GM19240 (cell line): ENCODE data around the gene HPS1.

ENCODE experiments used
- DNase-seq: peaks from one replicate; pipeline ENCODE4 v3.0.0; 2011; ENCODE audit warnings: low spot score; ENCODE audit not compliant: insufficient read length

Gene HPS1

DNA sequence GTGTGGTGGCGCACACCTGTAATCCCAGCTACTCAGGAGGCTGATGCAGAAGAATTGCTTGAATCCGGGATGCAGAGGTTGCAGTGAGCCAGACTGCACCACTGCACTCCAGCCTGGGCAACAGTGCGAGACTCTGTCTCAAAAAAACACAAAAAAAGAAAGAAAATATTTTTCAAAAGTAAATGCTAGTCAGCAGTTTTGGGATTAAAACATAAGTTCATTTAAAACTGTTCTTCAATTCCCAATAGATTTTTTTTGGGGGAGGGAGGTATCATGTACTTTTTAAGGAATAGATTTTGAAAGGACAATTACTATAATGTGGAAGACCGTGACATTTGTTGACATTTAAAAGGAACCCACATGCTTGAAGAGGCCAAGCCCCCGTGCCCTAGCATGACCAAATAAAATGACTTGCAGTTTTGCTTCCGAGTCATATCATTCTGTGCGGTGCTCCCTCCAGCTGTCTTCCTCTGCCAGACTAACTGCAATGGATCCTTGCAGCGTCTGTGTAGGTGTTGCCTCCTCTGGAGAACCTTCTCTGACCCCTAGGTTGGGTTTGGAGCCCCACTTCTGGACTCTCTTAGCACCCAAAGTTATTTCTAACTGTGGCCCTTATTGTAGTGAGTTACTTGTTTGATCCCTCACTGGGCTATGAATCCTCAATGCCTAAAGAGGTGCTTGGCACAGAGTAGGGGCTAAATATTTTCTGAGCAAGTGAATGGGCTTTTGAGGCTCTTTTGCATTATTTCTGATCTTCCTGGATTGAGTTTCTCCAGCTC is 17.4 kb upstream of the HPS1 start:
- no peak for DNase-seq

DNA sequence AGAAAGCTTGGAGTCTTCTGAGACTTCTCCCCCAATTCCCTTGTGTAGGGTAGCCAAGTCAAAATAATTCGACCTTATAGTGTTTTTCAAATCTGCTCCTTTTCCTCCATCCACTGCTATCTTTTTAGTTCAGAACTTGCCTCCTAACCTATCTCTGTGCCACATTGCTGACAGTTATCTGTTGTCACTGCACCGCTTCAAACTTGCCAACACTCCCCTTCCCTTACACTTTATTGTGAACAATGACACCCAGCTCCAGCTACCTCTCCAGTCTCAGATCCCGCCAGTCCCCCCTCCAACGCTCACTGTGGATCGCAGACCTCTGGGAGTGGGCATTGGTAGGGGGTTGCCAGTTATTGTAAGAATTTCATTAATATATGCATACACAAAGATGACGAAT is 16.3 kb upstream of the HPS1 start:
- no peak for DNase-seq

DNA sequence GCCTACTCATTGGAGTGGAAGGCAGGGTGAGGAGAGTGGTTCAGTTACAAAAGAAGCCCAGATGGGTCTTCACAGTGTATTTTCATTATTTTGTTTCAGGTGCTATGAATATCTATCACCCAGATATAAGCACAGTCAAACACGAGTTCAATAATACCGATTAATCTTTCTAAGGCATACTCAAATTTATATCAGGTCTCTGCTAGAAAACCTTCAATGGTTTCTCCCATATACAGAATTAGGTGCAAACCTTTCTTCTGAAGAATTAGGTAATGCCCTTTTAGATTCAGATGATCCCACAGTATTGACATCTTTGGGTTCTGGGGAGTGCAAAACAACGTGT is 14.7 kb upstream of the HPS1 start:
- no peak for DNase-seq

DNA sequence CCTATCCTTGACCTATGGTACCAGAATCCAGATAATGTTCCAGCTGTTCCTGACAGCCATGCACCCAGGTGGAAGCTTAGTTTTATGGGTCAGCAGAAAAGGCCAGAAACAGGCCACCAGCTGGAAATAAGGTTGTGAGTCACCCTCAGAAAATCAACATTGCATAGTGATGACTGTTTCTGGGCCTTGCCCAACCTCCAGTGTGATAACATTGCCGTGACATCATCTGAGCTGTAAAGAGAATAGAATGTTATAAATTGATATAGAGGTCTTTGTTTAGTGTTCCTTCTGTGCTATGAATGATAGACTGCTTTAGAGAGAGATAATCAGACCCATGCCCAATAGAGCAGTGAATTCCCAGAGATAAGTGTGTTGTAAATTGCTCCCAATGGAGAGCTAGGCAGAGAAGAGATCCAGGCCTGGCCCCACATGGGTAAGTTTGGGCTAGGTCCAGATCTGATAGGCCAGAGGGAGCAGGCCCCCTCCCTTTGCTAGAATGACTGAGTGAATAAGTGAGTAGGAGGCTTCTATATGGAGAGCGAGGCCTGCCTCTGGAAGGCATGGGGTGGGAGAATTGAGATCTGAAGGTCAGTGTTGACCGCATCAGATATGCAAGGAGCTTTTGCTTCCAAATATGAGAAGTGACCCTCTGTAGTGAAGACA is 14.2 kb upstream of the HPS1 start:
- no peak for DNase-seq

DNA sequence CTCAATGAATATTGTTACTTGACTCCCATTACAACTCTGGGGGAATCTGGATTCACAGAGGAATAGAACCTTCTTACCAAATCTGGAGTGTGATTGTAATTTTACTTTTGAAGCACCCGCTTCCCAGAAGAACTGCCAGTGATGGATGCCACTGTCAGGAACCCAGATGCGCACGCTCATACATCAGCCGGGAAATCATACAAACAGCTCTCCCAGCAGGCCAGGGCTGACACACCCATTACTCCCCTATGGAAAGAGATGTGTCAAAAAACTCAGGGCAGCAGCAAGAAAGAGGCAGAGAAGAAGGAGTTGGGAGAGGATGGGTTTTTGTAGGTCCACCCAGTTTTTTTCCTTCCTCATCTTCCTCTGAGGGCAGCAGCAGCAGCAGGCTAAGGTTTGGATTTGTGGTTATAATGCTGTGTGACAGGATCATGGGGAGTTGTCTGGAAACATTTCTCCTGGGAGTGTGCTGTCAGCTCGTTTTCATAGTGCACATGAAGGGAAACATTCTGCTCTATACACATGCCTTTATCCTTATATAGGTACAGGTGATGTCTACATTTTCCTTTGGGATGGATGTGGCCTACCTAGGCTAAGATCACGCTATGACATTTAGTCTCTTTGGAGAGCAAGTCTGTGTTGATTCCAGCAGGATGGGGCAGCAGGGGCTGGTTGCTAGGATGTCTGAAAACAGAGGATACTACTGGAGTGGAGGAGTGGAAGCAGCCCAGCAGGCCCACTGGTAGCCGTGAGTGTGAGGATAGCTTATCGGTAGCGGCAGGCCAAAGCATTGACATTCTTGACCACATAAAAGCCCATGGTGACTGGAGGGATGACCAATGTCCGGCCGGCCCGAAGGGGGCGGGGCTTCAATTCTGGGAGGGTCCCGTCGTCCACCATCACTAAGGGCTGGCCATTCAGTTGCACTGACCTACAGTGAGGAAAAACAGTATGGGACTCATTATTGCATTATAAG is 12.4 kb upstream of the HPS1 start:
- no peak for DNase-seq

DNA sequence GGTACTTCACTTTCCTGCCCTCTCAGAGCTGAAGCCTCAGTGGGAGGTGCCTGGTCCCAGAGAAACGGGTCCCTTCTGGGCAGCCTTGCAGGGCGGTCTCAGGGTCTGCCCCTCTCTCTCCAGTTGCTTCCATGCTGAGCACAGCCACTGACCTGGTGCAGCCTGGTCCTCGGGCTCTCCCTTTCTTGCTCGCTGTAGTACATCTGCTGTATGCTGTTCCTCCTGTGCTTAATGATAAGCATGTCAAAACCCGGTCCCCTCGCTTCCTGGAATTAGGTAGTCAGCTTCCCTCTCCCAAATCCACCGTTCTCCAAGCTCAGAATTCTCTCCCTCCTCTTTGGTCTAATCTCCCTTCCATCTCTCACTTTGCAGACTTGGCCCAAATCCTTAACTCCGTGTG is 11.0 kb upstream of the HPS1 start:
- no peak for DNase-seq

DNA sequence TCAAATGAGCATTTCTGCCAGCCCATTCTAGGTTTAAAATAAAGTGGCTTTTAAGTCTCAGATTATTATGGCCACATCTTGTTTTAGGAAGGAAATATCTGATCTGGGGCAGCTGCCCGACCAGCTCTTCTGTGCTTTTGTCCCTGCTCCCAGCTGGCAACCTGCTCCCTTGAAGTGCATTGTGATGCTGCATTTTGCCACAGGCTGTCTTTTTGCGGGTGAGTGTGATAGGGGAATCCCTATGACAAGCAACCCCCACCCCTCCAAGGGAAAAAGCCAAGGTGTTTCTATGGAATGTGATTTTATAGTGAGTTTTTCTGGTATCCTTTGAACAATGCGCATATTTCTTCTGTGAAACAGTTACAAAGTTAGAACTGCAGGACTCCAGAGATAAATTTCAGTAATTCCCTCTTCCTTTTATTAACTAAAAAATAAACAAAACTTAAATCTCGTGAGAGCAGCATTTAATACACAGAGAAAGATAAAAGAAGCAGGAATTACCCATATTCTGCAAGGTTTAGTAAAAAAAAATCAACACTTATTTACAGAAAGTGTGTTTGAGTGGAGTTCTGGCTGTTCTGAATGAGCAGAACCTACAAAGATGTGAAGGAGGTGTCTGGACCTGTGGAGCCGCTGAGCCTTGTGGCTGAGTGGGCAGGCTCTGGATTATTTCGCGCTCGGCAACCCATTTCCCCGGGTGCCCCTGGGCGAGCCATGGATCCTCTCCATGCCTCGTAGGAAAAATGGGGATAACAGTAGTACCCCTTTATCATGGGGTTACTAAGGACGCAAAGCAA is 10.1 kb upstream of the HPS1 start:
- no peak for DNase-seq

DNA sequence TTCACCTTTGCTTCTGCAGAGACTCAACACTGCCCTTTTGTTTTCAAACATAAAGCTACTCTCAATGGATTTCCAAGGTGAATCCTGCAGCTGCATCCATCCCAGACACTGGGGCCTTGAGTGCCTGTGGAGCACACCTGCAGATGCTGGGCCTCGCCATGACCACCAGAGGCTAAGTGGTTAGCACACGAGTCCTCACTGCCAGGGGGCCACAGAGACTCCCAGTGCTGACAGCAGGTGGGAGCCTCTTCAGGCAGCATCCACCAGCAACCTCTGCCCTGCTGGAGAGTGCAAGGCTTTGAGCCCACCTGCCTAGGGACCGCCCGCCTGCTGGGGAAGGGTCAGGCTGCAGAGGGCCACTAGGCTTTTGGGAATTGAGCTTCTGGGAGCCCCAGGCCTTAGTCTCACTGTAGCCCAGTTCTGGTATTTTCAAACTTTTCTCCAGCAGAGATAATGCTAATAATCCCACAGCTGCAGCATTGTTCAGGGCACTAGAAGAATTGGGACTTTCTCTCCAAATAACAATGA is 9.4 kb upstream of the HPS1 start:
- no peak for DNase-seq

DNA sequence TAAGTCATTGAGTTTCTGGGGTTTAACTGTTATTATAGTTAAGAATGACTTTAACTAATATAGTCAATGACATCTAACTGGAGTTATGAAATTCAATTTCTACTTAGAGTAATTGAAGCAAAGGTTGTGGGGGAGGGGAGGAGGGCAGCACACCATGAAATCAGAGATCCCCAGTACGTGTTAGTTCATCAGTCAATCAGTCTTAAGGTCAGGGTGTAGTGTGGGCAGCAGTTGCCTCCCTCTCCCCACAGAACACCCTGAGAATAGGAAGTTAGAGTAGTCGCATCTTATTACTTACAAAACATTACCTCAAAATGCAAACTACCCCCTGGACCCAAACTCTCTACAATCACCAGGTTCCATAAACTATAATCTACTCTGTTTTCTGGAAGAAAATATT is 7.0 kb upstream of the HPS1 start:
- DNase-seq = no peak

DNA sequence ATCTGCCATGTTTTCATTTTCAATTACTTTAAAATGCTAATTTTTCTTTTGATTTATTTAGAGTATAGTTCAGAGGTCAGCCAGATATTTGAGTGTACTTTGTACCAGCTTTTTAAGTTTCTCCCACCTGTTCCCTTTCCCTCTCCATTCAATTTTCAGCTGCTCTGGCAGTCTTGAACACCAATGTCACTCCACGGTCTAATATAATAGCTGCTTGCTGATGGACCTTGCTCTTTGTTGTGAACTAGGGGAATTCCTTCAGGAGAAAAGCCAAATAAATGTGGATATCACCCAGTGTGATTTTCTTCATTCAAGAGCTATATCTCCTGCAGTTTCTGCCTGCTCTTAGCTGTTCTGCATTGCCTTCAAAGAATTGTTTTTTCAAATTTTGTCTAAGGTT is 3.9 kb upstream of the HPS1 start:
- no peak for DNase-seq

DNA sequence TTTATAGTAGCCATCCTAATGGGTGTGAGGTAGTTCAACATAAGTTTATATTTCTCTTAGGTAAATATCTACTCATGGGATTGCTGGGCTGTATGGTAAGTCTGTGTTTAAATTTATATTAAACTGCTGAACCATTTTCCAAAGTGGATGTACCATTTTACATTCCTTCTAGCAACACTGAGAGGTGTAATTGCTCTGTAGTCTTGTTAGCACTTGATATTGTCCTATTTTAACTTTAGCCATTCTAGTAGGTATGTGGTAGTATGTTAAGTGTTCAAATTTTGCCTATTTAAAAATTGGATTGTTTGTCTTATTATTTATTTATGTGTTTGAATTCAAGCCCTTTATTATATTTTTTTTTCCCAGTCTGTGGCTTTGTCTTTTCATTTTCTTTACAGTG is 2.6 kb upstream of the HPS1 start:
- DNase-seq = no peak

DNA sequence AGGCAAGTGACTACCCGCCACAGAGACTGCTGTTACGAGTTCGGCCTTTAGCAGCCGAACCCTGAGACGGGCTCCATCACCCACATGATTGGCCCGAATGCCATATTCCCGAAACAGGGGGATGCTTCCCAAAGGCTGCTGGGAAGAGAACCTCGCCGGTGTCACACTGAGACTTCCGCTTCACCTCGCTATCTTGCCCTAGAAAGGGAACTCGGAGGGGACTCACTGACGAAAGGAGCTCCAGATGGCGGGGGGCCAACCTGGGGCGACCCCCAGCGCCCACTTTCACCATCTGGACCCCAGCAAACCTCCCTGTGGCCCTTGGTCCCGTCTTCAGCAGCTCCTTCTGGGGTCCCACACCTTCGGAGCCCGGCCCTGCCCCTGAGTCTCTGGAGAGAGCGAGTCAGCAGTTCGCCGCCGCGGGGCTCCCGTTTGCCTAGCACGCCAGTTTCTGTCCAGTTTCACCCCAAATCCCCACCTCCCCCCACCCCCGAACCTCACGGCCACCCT is 529 bp downstream of the HPS1 start:
- DNase-seq = no peak

DNA sequence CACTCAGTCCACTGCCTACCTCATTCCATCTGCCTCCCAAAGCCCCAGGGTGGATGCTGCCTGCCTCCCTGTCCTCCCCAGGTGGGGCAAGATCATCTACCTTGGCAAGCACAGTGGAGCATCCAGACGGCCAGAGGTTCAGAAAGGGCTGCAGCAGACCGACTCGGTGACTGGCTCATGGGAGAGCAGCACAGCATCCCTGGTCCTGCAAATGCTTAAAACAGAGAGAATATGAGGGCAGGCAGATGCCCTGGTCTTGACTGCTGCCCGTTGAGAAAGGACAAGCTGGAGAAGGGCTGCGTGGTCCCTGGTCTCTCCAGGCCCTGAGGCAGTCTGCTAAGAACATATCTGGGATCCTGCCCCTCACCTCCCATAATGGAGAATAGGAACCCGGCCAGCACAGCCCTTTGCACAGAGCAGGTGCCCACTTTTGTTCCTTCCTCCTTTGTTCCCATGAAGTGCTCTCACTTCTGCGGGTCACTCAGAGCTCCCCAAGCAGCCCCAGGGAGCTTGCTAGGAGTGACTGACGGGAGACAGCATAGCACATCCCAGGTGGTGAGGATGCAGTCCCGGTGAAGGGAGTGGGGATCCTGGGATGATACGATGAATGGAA is 1.4 kb downstream of the HPS1 start:
- no peak for DNase-seq

DNA sequence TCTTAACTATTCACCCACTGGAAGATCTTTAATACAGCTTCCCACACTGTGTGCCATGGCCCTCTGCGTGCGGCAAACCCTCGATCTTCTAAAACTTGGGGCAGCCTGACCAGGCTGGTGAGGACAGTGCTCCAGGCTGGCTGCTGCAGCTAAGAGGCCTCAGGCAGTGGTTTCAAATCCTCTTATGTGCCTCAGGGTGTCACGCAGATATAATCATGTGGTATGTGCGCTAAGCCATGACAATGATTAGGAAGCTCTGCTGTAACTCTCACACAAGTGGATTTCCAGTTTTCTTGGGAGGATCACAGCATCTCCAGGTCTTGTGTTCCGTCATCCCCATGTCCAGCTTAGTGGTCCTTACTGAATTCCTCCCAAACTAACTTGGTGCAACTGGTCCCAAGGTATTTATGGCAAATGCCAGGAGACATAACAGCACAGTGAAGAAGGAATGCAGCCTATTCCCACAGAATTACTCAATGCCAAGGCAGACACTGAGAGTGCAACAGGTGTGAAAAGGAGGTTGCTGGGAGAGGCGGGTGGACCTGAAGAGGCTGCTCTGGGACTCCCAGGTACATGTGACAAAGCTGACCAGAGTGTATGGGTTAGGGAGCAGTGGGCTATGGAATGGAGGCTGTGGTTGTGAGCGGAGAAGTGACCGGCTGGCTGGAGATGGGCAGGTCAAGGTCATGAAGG is 2.3 kb downstream of the HPS1 start:
- no peak for DNase-seq

DNA sequence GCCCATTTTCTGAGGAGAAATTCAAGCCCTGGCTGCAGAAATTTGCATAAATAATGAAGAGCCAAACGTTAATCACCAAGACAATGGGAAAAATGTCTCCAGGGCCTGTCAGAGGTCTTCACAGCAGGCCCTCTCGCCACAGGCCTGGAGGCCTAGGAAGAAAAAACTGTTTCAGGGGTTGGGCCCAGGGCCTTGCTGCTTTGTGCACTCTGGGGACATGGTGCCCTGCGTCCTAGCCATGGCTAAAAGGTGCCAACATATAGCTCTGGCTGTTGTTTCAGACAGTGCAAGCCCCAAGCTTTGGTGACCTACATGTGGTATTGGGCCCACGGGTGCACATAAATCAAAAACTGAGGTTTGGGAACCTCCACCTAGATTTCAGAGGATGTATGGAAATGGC is 8.0 kb downstream of the HPS1 start:
- no peak for DNase-seq

DNA sequence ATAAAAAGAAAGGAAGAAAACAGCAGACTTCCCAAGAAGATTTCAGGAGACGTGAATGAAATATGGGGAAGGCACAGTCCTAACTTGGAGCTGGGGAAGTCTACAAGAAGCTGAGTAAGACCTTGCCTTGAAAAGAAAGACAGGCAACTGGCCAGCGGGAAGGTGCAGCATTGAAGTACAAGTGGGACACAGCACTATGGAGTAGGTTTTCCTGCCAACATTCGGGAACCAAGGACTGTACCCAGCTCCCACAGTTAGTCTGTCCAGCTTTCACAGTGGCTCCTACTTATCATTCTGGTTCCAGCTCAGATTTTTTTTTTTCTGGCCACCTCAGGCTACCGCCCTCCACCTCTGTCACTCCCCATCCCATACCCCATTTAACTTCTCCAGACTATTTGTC is 10.0 kb downstream of the HPS1 start:
- DNase-seq = no peak

DNA sequence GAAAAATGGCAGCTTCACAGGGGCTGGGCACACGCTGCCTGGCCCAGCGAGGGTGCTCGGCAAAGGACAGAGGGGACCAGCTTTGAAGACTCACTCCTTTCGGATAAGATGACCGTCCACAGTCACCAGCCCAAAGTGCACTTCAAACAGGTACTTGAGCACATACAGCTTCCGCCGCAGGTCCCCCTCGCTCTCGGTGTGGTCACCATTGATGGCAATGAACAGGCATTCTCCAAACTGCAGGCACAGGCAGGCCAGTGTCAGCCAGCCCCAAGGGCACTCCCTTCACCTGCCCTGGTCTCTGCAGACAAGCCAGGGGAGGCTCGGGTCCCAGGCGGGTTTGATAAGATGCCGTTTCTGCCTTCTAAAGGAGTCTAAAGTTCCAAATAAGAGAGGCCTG is 11.6 kb downstream of the HPS1 start:
- DNase-seq = no peak

DNA sequence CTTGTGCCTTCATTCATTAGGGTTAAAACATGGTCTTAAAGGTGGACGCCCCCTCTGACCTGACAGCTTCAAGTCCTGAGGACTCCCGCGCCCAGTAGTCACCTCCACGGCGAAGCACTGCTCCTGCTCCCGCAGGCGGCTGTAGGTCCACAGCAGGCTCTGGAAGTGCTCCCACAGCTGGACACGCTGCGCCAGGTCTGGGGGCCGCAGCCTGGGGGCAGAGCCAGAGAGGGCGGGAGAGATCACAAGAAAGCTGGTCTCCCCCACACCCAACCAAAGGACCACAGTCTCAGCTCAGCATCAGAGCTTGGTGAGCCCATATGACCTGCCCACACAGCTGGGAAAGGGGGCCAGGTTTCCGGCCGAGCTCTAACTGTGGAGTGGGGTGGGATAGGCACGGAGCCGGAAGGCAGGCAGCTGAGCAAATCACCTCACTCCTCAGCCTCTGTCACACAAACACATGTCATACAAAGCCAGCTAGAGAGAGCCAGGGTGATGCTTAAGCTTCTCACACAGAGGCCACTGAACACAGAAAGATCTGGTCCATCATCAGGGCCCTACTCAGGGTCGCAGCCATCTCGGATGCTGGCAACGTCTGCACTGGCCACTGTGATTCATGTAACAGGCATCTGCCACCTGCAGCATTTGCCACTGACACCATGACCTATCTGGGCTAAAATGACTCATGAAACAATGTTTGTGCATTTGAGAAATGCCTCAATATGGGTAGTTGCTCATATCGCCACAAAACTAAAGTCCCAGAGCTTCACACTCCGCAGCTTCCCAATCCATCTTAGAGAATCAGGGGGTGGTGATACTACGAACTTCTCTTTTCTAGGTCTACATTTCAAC is 12.6 kb downstream of the HPS1 start:
- DNase-seq = no peak

DNA sequence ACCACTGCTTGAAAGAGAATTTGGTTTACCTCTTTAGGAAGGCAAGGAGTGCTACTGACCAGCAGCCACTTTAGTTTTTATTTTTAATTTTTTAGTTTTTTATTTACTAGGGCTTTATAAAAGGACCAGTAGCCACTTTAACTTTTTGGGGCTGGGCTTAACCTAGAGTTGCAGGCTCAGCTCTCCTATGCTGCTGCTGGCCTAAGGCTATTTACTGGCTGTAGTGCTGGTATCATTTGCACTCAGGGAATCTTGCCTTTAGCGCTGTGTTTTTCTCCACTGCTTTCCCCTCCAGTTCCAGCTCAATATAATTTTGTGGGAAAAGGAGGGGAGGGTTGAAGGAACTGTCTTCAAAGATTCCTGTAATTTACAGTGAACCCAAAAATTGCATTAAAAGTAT is 13.4 kb downstream of the HPS1 start:
- DNase-seq = no peak
